Spinal cord (tissue), 10 donors: ENCODE measurements around the gene PRR7. TPM values are rescaled to one million over a fixed set of nuclear protein-coding genes. Genes with fewer than 3 reads are reported as not detected.
A peak's percentile ranks its signal among the peaks of the same experiment; 100 is the strongest.

Source experiments
- DNase-seq, 6 donors: peaks; one replicate each; pipeline versions ENCODE4 v3.0.0 to v3.0.0-alpha.2; 2013 to 2015; ENCODE audit warnings: low spot score in 6 of 6, low read depth in 4 of 6
- H3K27ac ChIP-seq: one replicate; pipeline ENCODE4 v1.5.1; 2013; ENCODE audit warnings: low read depth, low read length, control low read depth
- H3K27me3 ChIP-seq: one replicate; pipeline ENCODE4 v1.6.1; 2013; ENCODE audit warnings: low read length; ENCODE audit not compliant: control insufficient read depth, insufficient read depth
- H3K36me3 ChIP-seq: one replicate; pipeline ENCODE4 v1.6.1; 2013; ENCODE audit warnings: low read length; ENCODE audit not compliant: control insufficient read depth, insufficient read depth
- H3K4me1 ChIP-seq: one replicate; pipeline ENCODE4 v1.6.1; 2013; ENCODE audit warnings: low read length; ENCODE audit not compliant: control insufficient read depth, insufficient read depth
- H3K4me3 ChIP-seq: one replicate; pipeline ENCODE4 v1.5.1; 2013; ENCODE audit warnings: low read depth, low read length, control low read depth
- H3K9me3 ChIP-seq: one replicate; pipeline ENCODE4 v1.6.1; 2013; ENCODE audit warnings: low read length; ENCODE audit not compliant: control insufficient read depth, insufficient read depth
- WGBS: methylation state at CpG from one replicate; pipeline ENCODE4 v1.1.5; 2013; ENCODE audit warnings: missing lambda C conversion rate; ENCODE audit not compliant: insufficient coverage; 5-methylcytosine and 5-hydroxymethylcytosine counted together
- polyA plus RNA-seq, 2 donors: library from polyadenylated mRNA; unstranded; fragments of 120-200 nt; gene quantifications; one replicate each; pipeline ENCODE4 v1.2.1, GENCODE V29; 2013; ENCODE audit not compliant: insufficient read length in 2 of 2
- total RNA-seq, 2 donors: library from RNA; depleted of rRNA in 1 of 2; stranded (reverse); fragments of 120-200 nt in 1 of 2; fragments of >200 nt in 1 of 2; gene quantifications; one replicate each; pipeline versions ENCODE4 v1.2.3 to v1.2.4, GENCODE V29; 2013 to 2014
- donor health status: healthy.

PRR7 gene
- total and polyA plus RNA-seq, 4 donors: 4.3 to 31.7 (median 18.5) TPM

- Histone ChIP-seq H3K36me3 (peaks cover 26% of the 10 kb centered on the region), H3K9me3 (no peaks in the 10 kb centered on the region), H3K4me3 (no peak overlapping the region), H3K4me1 (peaks cover 83% of the 10 kb centered on the region), H3K27me3 (no peaks in the 10 kb centered on the region), H3K27ac (no peak overlapping the region)
- peak in 1 of 6 donors; percentile 57 for DNase-seq
- 64% methylated on average over 8 of the region's 10 CpGs for WGBS
Measured at GRCh38 chr5:177450667-177451424, 4.2 kb downstream of the PRR7 start.

- H3K4me1 ChIP-seq: peaks cover 89% of the 10 kb centered on the region
- peak overlapping the region; percentile 43 for H3K27ac ChIP-seq
- H3K36me3 ChIP-seq: peaks cover 42% of the 10 kb centered on the region
- no peaks in the 10 kb centered on the region for H3K27me3 ChIP-seq
- H3K9me3 ChIP-seq: no peaks in the 10 kb centered on the region
- 40% methylated on average over 14 of the region's 17 CpGs for WGBS
- peak in 2 of 6 donors; percentile 75 to 86 for DNase-seq
- H3K4me3 ChIP-seq: no peak overlapping the region
Measured at GRCh38 chr5:177452688-177453638, 6.3 kb downstream of the PRR7 start.

DNA sequence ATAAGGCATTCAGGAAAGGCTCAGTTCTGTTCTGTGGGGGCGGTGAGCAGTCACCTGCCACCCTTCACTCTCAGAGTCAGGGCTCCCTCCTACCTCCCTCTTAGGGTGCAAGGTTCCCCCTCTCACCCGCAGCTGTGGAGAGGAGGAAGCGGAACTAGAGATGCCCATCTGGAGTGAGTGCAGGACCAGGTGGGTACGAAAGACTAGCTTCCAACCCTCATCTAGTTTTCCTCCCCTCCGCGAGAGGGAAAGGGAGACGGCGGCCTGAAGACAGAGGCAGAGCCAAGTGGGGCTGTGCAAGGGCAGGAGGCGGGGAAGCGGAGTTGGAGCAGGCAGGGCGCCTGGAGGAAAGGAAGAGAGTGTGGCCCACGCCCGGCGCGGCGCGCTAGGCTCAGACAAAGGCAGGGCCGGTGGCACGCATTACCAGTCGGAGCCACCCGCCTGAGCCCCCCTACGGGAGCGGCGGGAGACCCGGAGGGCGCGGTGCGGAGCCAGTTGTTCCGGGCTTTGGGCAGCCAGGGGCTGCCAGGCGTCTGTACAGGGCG, 7.3 kb downstream of the PRR7 start:
- Histone ChIP-seq H3K36me3 (peaks cover 51% of the 10 kb centered on the region), H3K4me1 (peaks cover 89% of the 10 kb centered on the region), H3K27me3 (no peaks in the 10 kb centered on the region), H3K4me3 (peak overlapping the region; percentile 45), H3K27ac (peak overlapping the region; percentile 61), H3K9me3 (no peaks in the 10 kb centered on the region)
- 3% methylated on average over 25 of the region's 31 CpGs for WGBS
- peak in 2 of 6 donors; percentile 69 to 74 for DNase-seq

- H3K4me1 ChIP-seq: peaks cover 89% of the 10 kb centered on the region
- peaks cover 52% of the 10 kb centered on the region for H3K36me3 ChIP-seq
- no peaks in the 10 kb centered on the region for H3K9me3 ChIP-seq
- H3K4me3 ChIP-seq: peak overlapping the region; percentile 45
- DNase-seq: peak in 3 of 6 donors; percentile 83 to 96 (median 95)
- no peaks in the 10 kb centered on the region for H3K27me3 ChIP-seq
- WGBS: under 1% methylated on average over 84 of the region's 84 CpGs
- peak overlapping the region; percentile 61 for H3K27ac ChIP-seq
Measured at GRCh38 chr5:177454397-177455035, 7.9 kb downstream of the PRR7 start.

GRCh38 chr5:177455036-177455660, 8.5 kb downstream of the PRR7 start:
- Histone ChIP-seq H3K4me3 (peak overlapping the region; percentile 48), H3K27ac (peak overlapping the region; percentile 61), H3K36me3 (peaks cover 52% of the 10 kb centered on the region), H3K9me3 (no peaks in the 10 kb centered on the region), H3K27me3 (no peaks in the 10 kb centered on the region), H3K4me1 (peaks cover 89% of the 10 kb centered on the region)
- peak in 2 of 6 donors; percentile 93 to 96 for DNase-seq
- WGBS: under 1% methylated on average over 80 of the region's 80 CpGs

DNA sequence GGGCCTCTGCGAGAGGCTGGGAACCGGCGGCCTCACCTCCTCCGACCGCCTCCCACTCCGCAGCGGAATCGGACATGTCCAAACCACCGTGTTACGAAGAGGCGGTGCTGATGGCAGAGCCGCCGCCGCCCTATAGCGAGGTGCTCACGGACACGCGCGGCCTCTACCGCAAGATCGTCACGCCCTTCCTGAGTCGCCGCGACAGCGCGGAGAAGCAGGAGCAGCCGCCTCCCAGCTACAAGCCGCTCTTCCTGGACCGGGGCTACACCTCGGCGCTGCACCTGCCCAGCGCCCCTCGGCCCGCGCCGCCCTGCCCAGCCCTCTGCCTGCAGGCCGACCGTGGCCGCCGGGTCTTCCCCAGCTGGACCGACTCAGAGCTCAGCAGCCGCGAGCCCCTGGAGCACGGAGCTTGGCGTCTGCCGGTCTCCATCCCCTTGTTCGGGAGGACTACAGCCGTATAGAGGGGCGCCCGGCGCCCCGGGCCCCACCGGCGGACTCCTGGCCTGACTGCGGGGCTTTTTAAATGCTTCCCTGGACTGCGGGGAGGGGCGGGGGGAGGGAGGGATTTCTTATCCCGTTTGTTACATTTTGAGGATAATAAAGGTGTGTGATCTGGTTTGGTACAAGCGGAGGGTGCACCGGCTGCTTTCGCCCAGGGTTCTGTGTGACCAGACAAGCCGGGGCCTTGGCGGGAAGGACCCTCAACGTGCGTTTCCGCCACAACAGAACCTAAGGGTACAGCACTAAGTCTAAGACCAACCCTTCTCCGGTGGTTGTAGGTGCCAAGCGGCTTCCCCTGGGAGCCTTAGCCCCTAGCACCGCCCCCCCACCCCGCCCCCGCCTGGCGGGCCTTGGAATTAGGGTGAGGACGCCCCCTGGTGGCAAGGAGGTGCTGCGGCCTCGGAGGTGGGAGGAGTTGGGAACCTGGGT, 9.3 kb downstream of the PRR7 start:
- DNase-seq: peak in 5 of 6 donors; percentile 82 to 97 (median 88)
- Histone ChIP-seq H3K27me3 (no peaks in the 10 kb centered on the region), H3K36me3 (peaks cover 54% of the 10 kb centered on the region), H3K27ac (peak overlapping the region; percentile 61), H3K4me3 (peak overlapping the region; percentile 48), H3K9me3 (no peaks in the 10 kb centered on the region), H3K4me1 (peaks cover 83% of the 10 kb centered on the region)
- WGBS: 2% methylated on average over 67 of the region's 76 CpGs

DNA sequence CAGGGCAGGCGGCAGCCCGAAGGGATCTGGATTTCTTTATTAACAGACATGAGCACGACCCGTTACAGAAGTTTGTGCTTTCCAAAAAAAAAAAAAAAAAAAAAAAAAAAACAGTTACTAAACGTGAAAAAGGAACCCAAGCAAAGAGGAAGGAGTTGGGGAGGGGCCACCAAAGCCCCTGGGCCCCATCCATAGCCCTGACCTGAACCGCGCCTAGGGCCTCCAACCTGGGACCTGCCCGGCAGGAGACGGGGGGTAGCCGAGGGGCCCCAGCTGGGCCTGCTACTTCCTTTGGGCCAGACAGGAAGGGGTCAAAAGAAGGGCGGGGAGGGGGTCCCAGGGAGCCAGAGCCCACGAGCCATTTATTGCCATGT, 10.0 kb downstream of the PRR7 start:
- Histone ChIP-seq H3K27ac (peak overlapping the region; percentile 69), H3K4me1 (peaks cover 79% of the 10 kb centered on the region)

More for the DNA sequence above, 10.0 kb downstream of the PRR7 start:
- DNase-seq: peak in 1 of 6 donors; percentile 38
- no peak overlapping the region for H3K4me3 ChIP-seq
- no peaks in the 10 kb centered on the region for H3K27me3 ChIP-seq
- no peaks in the 10 kb centered on the region for H3K9me3 ChIP-seq
- WGBS: 50% methylated on average over 7 of the region's 12 CpGs
- peaks cover 57% of the 10 kb centered on the region for H3K36me3 ChIP-seq
